H1 (cell line): ENCODE results near the gene RADIL. TPM values are rescaled to one million over a fixed set of nuclear protein-coding genes. Genes with fewer than 3 reads are reported as not detected.

Experiments used
- BACH1 ChIP-seq: IDR thresholded peaks from 2 replicates; pipeline ENCODE4 v1.6.1; 2012; ENCODE audit warnings: low read length, improper control_type of control experiment
- CHD7 ChIP-seq: fragments of 300-600 bp; sonication (generic); IDR thresholded peaks from 2 replicates; pipeline ENCODE4 v1.7.1; 2012; ENCODE audit warnings: low read length, moderate library complexity, mild to moderate bottlenecking, inconsistent platforms; ENCODE audit not compliant: insufficient replicate concordance
- CREB1 ChIP-seq: IDR thresholded peaks from 2 replicates; pipeline ENCODE4 v1.6.1; 2012; ENCODE audit warnings: inconsistent platforms
- EGR1 ChIP-seq: IDR thresholded peaks from 2 replicates; pipeline ENCODE4 v1.6.1; 2011; ENCODE audit warnings: low read depth, low read length, borderline replicate concordance
- GABPA ChIP-seq: IDR thresholded peaks from 2 replicates; pipeline ENCODE4 v1.6.1; 2011; ENCODE audit warnings: mild to moderate bottlenecking, low read length, moderate library complexity, borderline replicate concordance; ENCODE audit not compliant: insufficient read depth
- NANOG ChIP-seq: IDR thresholded peaks from 2 replicates; pipeline ENCODE4 v1.6.1; 2011; ENCODE audit warnings: low read length, low read depth, mild to moderate bottlenecking, inconsistent platforms; ENCODE audit not compliant: insufficient read depth, poor library complexity, severe bottlenecking
- NRF1 ChIP-seq: IDR thresholded peaks from 2 replicates; pipeline ENCODE4 v1.6.1; 2011; ENCODE audit warnings: mild to moderate bottlenecking, low read depth, low read length, improper control_type of control experiment
- PHF8 ChIP-seq: fragments of 200-600 bp; sonication (generic); conservative IDR thresholded peaks from 2 replicates; pipeline ENCODE4 v1.7.1; 2012; ENCODE audit warnings: low read depth, mild to moderate bottlenecking, inconsistent platforms, low read length, moderate library complexity
- POLR2AphosphoS5 ChIP-seq: IDR thresholded peaks from 2 replicates; pipeline ENCODE4 v1.6.1; 2011; ENCODE audit warnings: low read depth, low read length
- RFX5 ChIP-seq: IDR thresholded peaks from 2 replicates; pipeline ENCODE4 v1.6.1; 2011; ENCODE audit warnings: low read depth, low read length, improper control_type of control experiment, borderline replicate concordance
- SP2 ChIP-seq: IDR thresholded peaks from 2 replicates; pipeline ENCODE4 v1.6.1; 2012; ENCODE audit warnings: mild to moderate bottlenecking, low read length, inconsistent platforms
- TAF1 ChIP-seq: IDR thresholded peaks from 2 replicates; pipeline ENCODE4 v1.6.1; 2011; ENCODE audit warnings: mild to moderate bottlenecking, low read depth, low read length
- TCF12 ChIP-seq: IDR thresholded peaks from 2 replicates; pipeline ENCODE4 v1.6.1; 2011; ENCODE audit warnings: low read depth, mild to moderate bottlenecking, low read length
- YY1 ChIP-seq: IDR thresholded peaks from 2 replicates; pipeline ENCODE4 v1.6.1; 2011; ENCODE audit warnings: low read depth, mild to moderate bottlenecking, low read length
- polyA plus RNA-seq, 7 experiments: library from polyadenylated mRNA; depleted of rRNA in 3 of 7; stranded (reverse) in 5 of 7; unstranded in 2 of 7; fragments of >200 nt in 5 of 7; fragments of 200-250 nt in 2 of 7; gene quantifications; 1 replicate in 5 of 7; 2 replicates in 1 of 7; 4 replicates in 1 of 7; pipeline versions ENCODE4 v1.2.1 to v1.2.3, GENCODE V29; 2011 to 2013; ENCODE audit warnings: missing spikeins in 2 of 7, mixed read lengths in 2 of 7
- total RNA-seq: library from RNA; stranded (reverse); fragmentation: NEBNext Ultra II Directional; extraction: Animal tissue kit (Norgen Biotek cat#: 25700); gene quantifications from 2 replicates; pipeline ENCODE4 v1.2.1, GENCODE V29; 2021

Gene RADIL
- total and polyA plus RNA-seq, 2 of the 8 experiments (the other 6 are each of a cell fraction or from before 2014, with no cell fraction given) = 5.0 to 5.4 TPM

GRCh38 chr7:4868493-4868892, 15.0 kb downstream of the RADIL start (continued):
- TF ChIP-seq CHD7 = no peak
- no peak for TF ChIP-seq SP2
- no peak for TF ChIP-seq BACH1
- no peak for TF ChIP-seq POLR2AphosphoS5
- no peak for TF ChIP-seq PHF8
- TF ChIP-seq CREB1 = no peak
- TF ChIP-seq RFX5 = no peak
- TF ChIP-seq NANOG = no peak
- no peak for TF ChIP-seq NRF1
- TF ChIP-seq TCF12 = no peak
- no peak for TF ChIP-seq TAF1
- TF ChIP-seq YY1 = no peak
- TF ChIP-seq GABPA = no peak
- no peak for TF ChIP-seq EGR1
